Measurements from ENCODE around the gene FMR1.

FMR1 gene

DNA sequence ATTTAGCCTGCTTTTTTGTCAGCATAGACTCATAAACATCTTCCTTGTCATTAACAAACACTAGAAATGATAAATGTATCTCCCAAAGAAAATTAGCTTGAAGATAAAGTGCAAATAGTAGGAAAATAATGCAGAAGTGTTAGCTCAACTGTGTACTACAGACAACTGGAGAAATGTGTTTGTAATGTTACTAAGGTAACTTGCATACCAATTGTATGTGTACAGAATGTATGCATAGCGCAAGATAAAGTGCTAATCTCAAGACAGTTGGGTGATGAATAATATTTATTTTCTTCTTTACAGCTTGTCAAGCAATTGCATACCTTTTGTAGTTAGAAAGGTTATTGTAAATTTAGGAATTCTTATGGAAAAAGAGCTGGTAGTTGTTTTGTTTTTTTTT lies 22.1 kb downstream of the FMR1 start:
- no peak for DNase-seq (ENCODE audit: low read depth)
- H3K4me3 ChIP-seq (ENCODE audit: low read length), result no peak overlapping the region
- TF ChIP-seq CTCF (IDR thresholded peaks at IDR 0.05; ENCODE audit: insufficient read depth, low read depth, low read length, missing control alignments), result no peak

GRCh38 chrX:147935156-147935758 lies 23.5 kb downstream of the FMR1 start:
- no peak overlapping the region for H3K4me3 ChIP-seq (ENCODE audit: low read length)
- TF ChIP-seq CTCF (IDR thresholded peaks at IDR 0.05; ENCODE audit: insufficient read depth, low read depth, low read length, missing control alignments), result no peak
- DNase-seq (ENCODE audit: low read depth), result no peak

DNA sequence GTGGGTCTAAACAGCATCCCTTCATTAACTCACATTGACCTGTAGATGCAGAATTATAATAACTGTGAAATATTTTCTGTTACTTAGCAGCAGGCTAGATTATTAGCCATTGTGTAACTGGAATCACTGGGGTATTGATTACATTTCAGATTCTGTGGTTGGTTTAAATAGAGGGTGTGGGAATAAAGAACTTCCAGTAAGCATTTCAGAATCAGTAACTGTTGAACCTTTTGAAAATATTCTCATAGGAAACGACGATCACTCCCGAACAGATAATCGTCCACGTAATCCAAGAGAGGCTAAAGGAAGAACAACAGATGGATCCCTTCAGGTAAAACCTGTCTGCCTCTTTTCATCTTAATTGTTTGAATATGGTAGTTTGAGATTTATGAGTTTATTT lies 33.6 kb downstream of the FMR1 start:
- H3K4me3 ChIP-seq (ENCODE audit: low read length), result no peak overlapping the region
- no peak for TF ChIP-seq CTCF (IDR thresholded peaks at IDR 0.05; ENCODE audit: insufficient read depth, low read depth, low read length, missing control alignments)
- no peak for DNase-seq (ENCODE audit: low read depth)

- no peak for TF ChIP-seq CTCF (IDR thresholded peaks at IDR 0.05; ENCODE audit: insufficient read depth, low read depth, low read length, missing control alignments)
- no peak for DNase-seq (ENCODE audit: low read depth)
- H3K4me3 ChIP-seq (ENCODE audit: low read length), result no peak overlapping the region
Measured at GRCh38 chrX:147948531-147948930, 36.8 kb downstream of the FMR1 start.

DNA sequence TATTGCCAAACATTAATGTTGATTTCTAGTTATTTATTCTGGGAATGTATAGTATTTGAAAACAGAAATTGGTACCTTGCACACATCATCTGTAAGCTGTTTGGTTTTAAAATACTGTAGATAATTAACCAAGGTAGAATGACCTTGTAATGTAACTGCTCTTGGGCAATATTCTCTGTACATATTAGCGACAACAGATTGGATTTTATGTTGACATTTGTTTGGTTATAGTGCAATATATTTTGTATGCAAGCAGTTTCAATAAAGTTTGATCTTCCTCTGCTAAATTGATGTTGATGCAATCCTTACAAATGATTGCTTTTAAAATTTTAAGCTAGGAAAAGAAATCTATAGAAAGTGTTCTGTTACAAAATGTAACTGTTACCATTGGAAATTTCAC lies 38.6 kb downstream of the FMR1 start:
- no peak overlapping the region for H3K4me3 ChIP-seq (ENCODE audit: low read length)
- no peak for TF ChIP-seq CTCF (IDR thresholded peaks at IDR 0.05; ENCODE audit: insufficient read depth, low read depth, low read length, missing control alignments)
- no peak for DNase-seq (ENCODE audit: low read depth)

GRCh38 chrX:147953976-147954375 lies 42.3 kb downstream of the FMR1 start:
- TF ChIP-seq CTCF (IDR thresholded peaks at IDR 0.05; ENCODE audit: insufficient read depth, low read depth, low read length, missing control alignments), result no peak
- DNase-seq (ENCODE audit: low read depth), result no peak
- no peak overlapping the region for H3K4me3 ChIP-seq (ENCODE audit: low read length)

GRCh38 chrX:147957291-147957690 lies 45.6 kb downstream of the FMR1 start:
- no peak overlapping the region for H3K4me3 ChIP-seq (ENCODE audit: low read length)
- peak; percentile 54 for DNase-seq (ENCODE audit: low read depth)
- TF ChIP-seq CTCF (IDR thresholded peaks at IDR 0.05; ENCODE audit: insufficient read depth, low read depth, low read length, missing control alignments), result no peak
